Uterus (tissue), 2 donors: ENCODE results near the gene MTHFD2L.

Experiments
- CTCF ChIP-seq, 4 experiments: fragments of 200-600 bp in 2 of 4; fragments of 450-650 bp in 2 of 4; sonication (generic) in 2 of 4; IDR thresholded peaks; one replicate each; pipeline ENCODE4 v1.5.1; 2016 to 2019; ENCODE audit warnings: antibody characterized with exemption in 4 of 4, mild to moderate bottlenecking in 2 of 4, moderate library complexity in 1 of 4
- POLR2A ChIP-seq, 2 donors: fragments of 450-650 bp; IDR thresholded peaks; one replicate each; pipeline ENCODE4 v1.6.1; 2016; ENCODE audit warnings: antibody characterized with exemption in 2 of 2, mild to moderate bottlenecking in 1 of 2, moderate library complexity in 1 of 2

DNA sequence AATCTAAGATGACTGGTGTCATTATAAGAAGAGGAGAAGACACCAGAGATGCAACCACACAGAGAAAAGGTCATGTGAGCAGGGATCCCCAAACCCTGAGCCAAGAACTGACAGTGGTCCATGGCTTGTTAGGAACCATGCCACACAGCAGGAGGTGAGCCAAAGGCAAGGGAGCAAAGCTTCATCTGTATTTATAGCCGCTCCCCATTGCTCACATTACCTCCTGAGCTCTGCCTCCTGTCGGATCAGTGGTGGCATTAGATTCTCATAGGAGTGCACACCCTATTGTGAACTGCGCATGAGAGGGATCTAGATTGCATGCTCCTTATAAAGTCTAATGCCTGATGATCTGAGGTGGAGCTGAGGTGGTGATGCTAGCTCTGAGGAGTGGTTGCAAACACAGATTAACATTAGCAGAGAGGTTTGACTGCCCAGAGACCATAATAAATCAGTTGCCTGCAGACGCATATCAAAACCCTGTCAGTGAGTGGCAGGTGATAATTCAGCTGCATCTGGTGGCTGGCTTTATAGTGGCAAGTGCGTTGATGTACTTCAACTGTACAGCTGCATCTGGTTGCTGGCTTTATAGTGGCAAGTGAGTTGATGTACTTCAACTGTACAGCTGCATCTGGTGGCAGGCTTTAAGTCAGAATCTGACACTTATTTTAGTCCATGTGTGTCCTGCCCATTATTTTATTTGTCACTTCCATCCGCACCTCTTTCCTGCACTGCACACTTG is 39.1 kb upstream of the MTHFD2L start:
- TF ChIP-seq CTCF (IDR thresholded peaks at IDR 0.05) (no peak), POLR2A (IDR thresholded peaks at IDR 0.05) (no peak)
